Measurements from ENCODE around the gene PEX19.

PEX19 gene

GRCh38 chr1:160277330-160277729 lies 7.6 kb downstream of the PEX19 start:
- DNase-seq = no peak

- DNase-seq = no peak
Observed at GRCh38 chr1:160271025-160271424, 13.9 kb downstream of the PEX19 start.

- DNase-seq = no peak
Observed at GRCh38 chr1:160267284-160267991, 17.5 kb downstream of the PEX19 start.

- no peak for DNase-seq
Observed at GRCh38 chr1:160264795-160265307, 20.1 kb downstream of the PEX19 start.

- peak; percentile 99 for DNase-seq
Observed at GRCh38 chr1:160261893-160262794, 22.8 kb downstream of the PEX19 start, which contains the start of gene DCAF8. DCAF8 (minus strand) TSS chr1:160262549; CDS start chr1:160244008, 18,541 bp downstream.

GRCh38 chr1:160261556-160261892 lies 23.4 kb downstream of the PEX19 start:
- peak; percentile 77 for DNase-seq

- no peak for DNase-seq
Observed at GRCh38 chr1:160260406-160261382, 24.2 kb downstream of the PEX19 start.

- no peak for DNase-seq
Observed at GRCh38 chr1:160258177-160258798, 26.6 kb downstream of the PEX19 start.

- DNase-seq = no peak
Observed at GRCh38 chr1:160257411-160258015, 27.4 kb downstream of the PEX19 start.

- no peak for DNase-seq
Observed at GRCh38 chr1:160256396-160257046, 28.4 kb downstream of the PEX19 start.

GRCh38 chr1:160255781-160256300 lies 29.1 kb downstream of the PEX19 start:
- DNase-seq = no peak

- peak; percentile 49 for DNase-seq
Observed at GRCh38 chr1:160251687-160252526, 33.0 kb downstream of the PEX19 start.

GRCh38 chr1:160251011-160251410 lies 33.9 kb downstream of the PEX19 start:
- DNase-seq = no peak

GRCh38 chr1:160247053-160247452 lies 37.9 kb downstream of the PEX19 start:
- DNase-seq = no peak

- no peak for DNase-seq
Observed at GRCh38 chr1:160245434-160245833, 39.5 kb downstream of the PEX19 start.

GRCh38 chr1:160244209-160244608 lies 40.7 kb downstream of the PEX19 start:
- DNase-seq = no peak

GRCh38 chr1:160243767-160244166 lies 41.2 kb downstream of the PEX19 start:
- DNase-seq = no peak

- no peak for DNase-seq
Observed at GRCh38 chr1:160239582-160240299, 45.2 kb downstream of the PEX19 start.

GRCh38 chr1:160238408-160238807 lies 46.5 kb downstream of the PEX19 start:
- DNase-seq = no peak
